Stimulated activated CD4-positive, alpha-beta T cell treated with anti-CD3 and anti-CD28 coated beads, Interleukin-12 subunit alpha, Interleukin-12 subunit beta, amount 100 ng/mL, for 24 hours (primary cell): ENCODE results near the gene SGCE.

Source experiments
- DNase-seq, 2 experiments: peaks; one replicate each; pipeline ENCODE4 v3.0.0-alpha.2; 2020; ENCODE audit warnings: low read depth in 2 of 2

Gene SGCE

GRCh38 chr7:94660006-94660405 is 4.1 kb upstream of the SGCE start:
- DNase-seq, result no peak

- no peak for DNase-seq
Measured at GRCh38 chr7:94658826-94659225, 2.9 kb upstream of the SGCE start.

- DNase-seq, result peak; percentile 84 to 85
Measured at GRCh38 chr7:94657771-94658693, 2.1 kb upstream of the SGCE start.

GRCh38 chr7:94656925-94657731 is 1.2 kb upstream of the SGCE start:
- peak in 1 of 2 experiments; percentile 1 for DNase-seq

GRCh38 chr7:94656658-94656924 is 658 bp upstream of the SGCE start:
- DNase-seq, result no peak

GRCh38 chr7:94655126-94655847 is 646 bp downstream of the SGCE start:
- DNase-seq, result no peak

GRCh38 chr7:94654783-94655125 is 1.2 kb downstream of the SGCE start:
- DNase-seq, result no peak

GRCh38 chr7:94650147-94651051 is 5.5 kb downstream of the SGCE start:
- no peak for DNase-seq

- no peak for DNase-seq
Measured at GRCh38 chr7:94649450-94649849, 6.5 kb downstream of the SGCE start.

GRCh38 chr7:94648731-94649130 is 7.2 kb downstream of the SGCE start:
- DNase-seq, result no peak

GRCh38 chr7:94647295-94647694 is 8.6 kb downstream of the SGCE start:
- DNase-seq, result no peak

- no peak for DNase-seq
Measured at GRCh38 chr7:94643771-94644545, 12.0 kb downstream of the SGCE start.

- no peak for DNase-seq
Measured at GRCh38 chr7:94642838-94643653, 12.9 kb downstream of the SGCE start.

GRCh38 chr7:94639384-94639783 is 16.5 kb downstream of the SGCE start:
- DNase-seq, result no peak

GRCh38 chr7:94635687-94636086 is 20.2 kb downstream of the SGCE start:
- DNase-seq, result no peak

GRCh38 chr7:94634502-94634901 is 21.4 kb downstream of the SGCE start:
- no peak for DNase-seq

GRCh38 chr7:94633687-94634086 is 22.2 kb downstream of the SGCE start:
- DNase-seq, result no peak

GRCh38 chr7:94633014-94633341 is 23.0 kb downstream of the SGCE start:
- DNase-seq, result no peak

- DNase-seq, result no peak
Measured at GRCh38 chr7:94632338-94633013, 23.5 kb downstream of the SGCE start.
